GM11168 (cell line): ENCODE data around the gene ARAP2.

Experiments
- in situ Hi-C: fragments of 300-500 bp; cut with MboI; formaldehyde crosslinking; loops from one replicate; pipeline ENCODE4 v1.12.0; 2022; ENCODE audit warnings: low sequenced_read_pairs; ENCODE audit not compliant: unreplicated experiment

ARAP2 gene

GRCh38 chr4:36220776-36221175 is 23.5 kb downstream of the ARAP2 start:
- in situ Hi-C loops = no loop called here

GRCh38 chr4:36218121-36218520 is 26.2 kb downstream of the ARAP2 start:
- in situ Hi-C loops = no loop called here

GRCh38 chr4:36215627-36216026 is 28.7 kb downstream of the ARAP2 start:
- in situ Hi-C loops = no loop called here

GRCh38 chr4:36214735-36215485 is 29.4 kb downstream of the ARAP2 start:
- in situ Hi-C loops = no loop called here

GRCh38 chr4:36213977-36214376 is 30.3 kb downstream of the ARAP2 start:
- in situ Hi-C loops = no loop called here

GRCh38 chr4:36211084-36211483 is 33.2 kb downstream of the ARAP2 start:
- in situ Hi-C loops = no loop called here

GRCh38 chr4:36209941-36210649 is 34.2 kb downstream of the ARAP2 start:
- in situ Hi-C loops = no loop called here

- in situ Hi-C loops = no loop called here
These were observed 35.3 kb downstream of the ARAP2 start for GRCh38 chr4:36208893-36209473.

GRCh38 chr4:36207831-36208520 is 36.3 kb downstream of the ARAP2 start:
- in situ Hi-C loops = no loop called here

- in situ Hi-C loops = no loop called here
These were observed 36.9 kb downstream of the ARAP2 start for GRCh38 chr4:36207367-36207766.

GRCh38 chr4:36206603-36207311 is 37.6 kb downstream of the ARAP2 start:
- in situ Hi-C loops = no loop called here

GRCh38 chr4:36206012-36206411 is 38.3 kb downstream of the ARAP2 start:
- in situ Hi-C loops = no loop called here

GRCh38 chr4:36198861-36199260 is 45.5 kb downstream of the ARAP2 start:
- in situ Hi-C loops = no loop called here

GRCh38 chr4:36198068-36198808 is 46.1 kb downstream of the ARAP2 start:
- in situ Hi-C loops = no loop called here

- in situ Hi-C loops = no loop called here
These were observed 46.8 kb downstream of the ARAP2 start for GRCh38 chr4:36197501-36197900.

- in situ Hi-C loops = no loop called here
These were observed 48.0 kb downstream of the ARAP2 start for GRCh38 chr4:36196145-36196913.

GRCh38 chr4:36192922-36193321 is 51.4 kb downstream of the ARAP2 start:
- in situ Hi-C loops = no loop called here

- in situ Hi-C loops = no loop called here
These were observed 54.6 kb downstream of the ARAP2 start for GRCh38 chr4:36189511-36190226.
